NOMO-1 treated with dmso at 0.1 percent for 144 hours (cell line): ENCODE results near the gene CHMP6.

Source experiments
- DNase-seq: peaks from one replicate; lab custom pipeline; 2025; ENCODE audit not compliant: unreplicated experiment; lab: John Stamatoyannopoulos, UW

CHMP6 gene

DNA sequence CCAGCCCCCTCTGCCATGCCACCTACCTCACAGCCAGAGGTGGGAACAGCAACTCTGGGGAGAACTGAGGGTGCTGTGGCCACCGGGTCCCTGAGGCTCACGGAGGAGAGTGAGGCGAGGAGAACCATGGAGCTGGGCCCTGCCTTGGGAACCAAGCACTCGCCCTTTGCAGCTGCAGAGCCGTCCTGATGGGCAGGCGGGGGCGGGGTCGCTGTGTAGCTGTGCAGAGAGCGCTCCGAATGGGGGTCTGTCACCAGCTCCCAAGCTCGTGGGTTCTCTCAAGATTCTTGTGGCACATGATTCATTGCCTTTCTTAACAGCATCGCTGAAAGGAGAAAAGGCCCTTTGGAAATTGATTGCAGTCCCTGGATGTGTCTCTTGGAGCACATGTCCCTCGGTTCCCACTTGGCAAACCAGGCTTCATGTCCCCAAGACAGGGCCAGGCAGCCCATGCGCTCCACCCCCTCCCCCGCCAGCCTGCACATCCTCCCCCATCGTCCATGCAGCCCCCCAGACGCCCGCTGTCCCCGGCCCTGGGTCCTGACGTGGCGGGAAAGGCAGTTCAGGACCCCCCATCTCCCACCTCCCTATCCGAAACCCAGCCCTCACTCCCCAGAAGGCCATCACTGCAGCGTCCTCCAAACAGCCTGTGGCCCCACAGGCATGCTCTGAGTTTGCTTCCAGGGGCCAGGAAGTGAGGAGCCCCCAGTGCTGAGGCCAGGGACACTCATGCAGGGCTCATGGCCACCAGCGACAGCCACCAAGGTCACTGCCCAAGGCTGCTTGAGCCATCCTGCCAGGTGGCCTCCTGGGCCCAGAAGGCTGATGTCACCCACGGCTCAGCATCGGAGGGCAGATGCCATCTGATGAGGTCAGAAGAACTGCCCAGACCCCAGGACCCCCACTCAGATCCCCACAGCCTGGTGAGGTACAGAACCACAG, 20.6 kb upstream of the CHMP6 start:
- DNase-seq: no peak

DNA sequence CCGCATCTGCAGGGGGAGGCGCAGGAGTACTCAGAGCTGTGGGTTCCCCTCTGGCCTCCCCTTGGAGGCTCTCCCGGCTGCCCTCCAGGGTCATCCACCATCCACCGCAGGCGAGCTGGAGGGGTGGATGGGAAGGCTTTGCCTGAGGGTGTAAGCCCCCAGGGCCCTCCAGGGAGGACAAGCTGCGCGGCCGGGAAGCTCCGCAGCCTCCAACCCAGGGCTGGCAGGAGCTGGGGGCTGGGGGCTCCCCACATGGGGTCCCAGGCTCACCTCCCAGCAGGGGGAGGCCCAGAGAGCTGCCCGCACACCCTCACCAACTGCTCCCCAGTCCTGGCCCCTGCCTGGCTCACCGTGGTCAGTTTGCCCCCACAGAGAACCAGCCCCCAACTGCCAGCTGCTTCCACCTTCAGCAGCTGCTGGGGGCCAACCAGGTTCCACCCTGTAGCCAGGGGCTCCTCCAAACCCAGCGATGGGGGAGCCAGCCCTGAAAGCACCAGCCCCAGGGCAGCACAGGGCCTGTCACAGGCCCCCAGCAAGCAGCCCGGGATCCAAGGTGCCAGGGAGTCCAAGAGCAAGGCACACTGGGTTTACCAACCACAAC, 19.8 kb upstream of the CHMP6 start:
- no peak for DNase-seq

- DNase-seq: no peak
Measured at GRCh38 chr17:80976701-80977100, 14.9 kb upstream of the CHMP6 start.

DNA sequence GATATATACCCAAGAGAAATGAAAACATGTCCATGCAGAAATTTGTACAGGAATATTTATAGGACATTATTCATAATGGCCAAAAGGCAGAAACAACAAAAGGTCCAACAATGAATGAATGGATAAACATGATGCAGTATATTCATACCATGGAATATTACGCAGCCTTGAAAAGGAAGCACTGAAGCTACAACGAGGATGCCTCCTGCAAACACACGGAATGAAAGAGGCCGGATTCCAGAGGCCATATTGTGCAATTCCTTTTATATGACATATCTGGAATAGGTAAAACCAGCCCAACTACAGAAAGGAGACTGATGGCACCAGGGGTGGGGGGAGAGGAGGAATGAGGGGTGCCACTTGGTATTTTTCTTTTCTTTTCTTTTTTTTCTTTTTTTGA, 14.5 kb upstream of the CHMP6 start:
- DNase-seq: no peak

DNA sequence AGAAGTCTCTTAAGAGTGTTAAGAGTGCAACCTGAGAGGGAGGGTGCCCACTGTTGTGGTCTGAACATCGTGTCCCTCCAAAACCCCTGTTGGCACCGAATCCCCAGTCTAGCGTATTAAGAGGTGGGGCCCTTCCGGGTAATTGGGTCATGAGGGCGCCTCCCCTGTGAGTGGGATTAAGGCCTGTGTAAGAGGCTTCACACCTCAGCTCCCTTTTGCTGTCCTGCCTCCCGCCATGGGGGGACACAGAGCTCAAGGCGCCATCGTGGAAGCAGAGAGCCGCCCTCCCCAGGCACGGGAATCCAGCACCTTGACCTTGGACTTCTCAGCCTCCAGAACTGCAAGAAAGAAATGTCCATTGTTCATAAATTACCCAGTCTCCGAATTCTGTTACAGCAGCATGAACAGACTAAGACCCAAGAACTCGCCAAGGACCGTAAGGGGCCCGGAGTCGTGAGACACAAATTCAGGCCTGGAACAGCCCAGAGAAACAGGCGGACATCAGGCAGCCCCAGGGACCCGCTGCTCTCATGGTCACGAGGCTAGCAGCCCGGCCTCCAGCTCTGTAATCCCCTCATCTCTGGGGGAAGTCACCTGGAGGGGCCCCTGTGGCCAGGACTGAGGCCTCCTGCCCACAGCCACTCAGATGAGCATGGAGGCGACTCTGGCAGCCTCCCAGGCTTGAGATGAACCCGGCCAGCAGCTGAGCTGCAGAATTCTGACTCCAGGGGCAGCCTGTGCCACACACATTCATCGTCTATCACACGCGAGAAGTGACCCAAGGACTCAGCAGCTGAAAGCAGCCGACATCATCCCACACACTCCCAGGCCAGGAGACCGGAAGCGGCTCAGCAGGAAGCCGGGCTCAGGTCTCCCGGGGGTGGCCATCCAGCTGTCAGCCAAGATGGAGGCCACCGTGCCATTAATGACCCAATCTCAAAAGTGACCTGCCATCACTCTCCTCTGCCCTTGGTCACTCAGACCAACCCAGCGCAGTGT, 12.8 kb upstream of the CHMP6 start:
- no peak for DNase-seq

GRCh38 chr17:80979547-80980378, 11.9 kb upstream of the CHMP6 start:
- DNase-seq: no peak

DNA sequence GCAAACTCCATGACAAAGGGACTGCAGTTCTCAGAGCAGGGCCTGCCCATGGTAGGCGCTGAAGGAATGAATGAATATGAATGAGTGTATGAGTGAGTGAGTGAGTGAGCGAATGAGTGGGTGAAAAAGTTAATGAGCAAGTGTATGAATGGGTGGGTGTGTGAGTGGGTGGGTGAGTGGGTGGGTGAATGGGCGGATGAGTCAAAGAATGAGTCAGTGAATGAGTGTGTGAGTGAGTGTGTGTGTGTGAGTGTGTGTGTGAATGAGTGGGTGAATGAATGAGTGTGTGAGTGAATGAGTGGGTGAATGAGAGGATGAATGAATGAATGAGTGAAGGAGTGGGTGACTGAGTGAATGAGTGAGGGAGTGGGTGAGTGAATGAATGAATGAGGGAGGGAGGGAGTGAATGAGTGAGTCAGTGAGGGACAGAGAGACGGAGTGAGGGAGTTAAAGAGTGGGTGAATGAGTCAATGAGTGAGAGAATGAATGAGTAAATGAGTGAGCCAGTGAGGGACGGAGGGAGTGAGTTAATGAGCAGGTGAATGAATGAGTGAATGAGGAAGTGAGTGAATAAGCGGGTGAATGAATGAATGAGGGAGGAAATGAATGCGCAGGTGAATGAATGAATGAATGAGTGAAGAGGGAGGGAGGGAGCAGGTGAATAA, 11.1 kb upstream of the CHMP6 start:
- DNase-seq: no peak

- DNase-seq: no peak
Measured at GRCh38 chr17:80981062-80981902, 10.4 kb upstream of the CHMP6 start.

DNA sequence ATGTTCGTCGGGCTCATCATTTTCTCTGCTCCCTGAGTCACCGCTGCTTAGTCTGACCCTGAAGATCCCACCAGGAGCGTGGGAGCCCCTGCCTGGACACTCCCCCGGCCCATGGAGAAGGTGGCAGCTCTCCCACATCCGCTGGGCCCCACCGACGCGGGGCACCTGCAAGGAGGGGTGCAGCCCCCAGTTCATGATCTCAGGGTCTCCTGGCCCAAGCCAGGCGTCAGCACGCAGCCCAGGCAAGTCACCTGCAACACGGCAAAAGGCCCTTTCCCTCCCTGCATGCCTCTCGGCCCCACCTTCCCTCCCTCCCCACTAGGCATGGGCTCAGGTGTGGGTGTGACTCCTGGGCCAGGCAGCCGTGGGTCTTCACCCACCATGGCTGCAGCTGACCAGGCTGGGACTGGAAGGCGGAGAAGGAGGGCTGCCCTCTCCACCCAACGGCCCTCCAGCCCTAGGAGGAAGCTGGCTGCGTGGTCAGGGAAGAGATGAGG, 9.7 kb upstream of the CHMP6 start:
- no peak for DNase-seq

DNA sequence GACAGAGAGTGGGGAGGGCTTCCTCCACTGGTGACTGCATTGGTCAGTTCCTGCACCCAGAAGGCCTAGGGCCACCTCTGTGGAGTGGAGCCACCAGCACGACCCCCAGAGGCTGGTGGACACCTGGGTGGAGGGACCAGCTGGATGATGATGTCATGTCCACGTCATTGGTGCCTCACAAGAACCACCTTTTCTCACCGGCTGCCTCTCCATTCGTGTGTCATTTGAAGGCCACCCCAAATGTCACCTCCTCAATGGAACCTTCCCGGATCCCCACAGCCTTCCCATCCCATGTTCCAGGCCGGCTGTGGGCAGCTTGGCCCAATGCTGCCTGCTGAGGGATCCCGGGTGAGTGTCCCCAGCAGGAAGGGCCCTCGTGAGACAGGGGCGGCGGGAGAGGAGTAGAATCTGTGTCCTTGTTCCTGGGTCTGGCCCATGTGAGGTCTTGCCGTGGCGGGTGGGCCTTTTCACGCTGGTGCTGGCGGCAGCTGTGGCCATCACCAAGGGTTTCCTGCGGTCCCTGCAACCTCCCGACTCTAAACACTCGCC, 9.1 kb upstream of the CHMP6 start:
- no peak for DNase-seq

DNA sequence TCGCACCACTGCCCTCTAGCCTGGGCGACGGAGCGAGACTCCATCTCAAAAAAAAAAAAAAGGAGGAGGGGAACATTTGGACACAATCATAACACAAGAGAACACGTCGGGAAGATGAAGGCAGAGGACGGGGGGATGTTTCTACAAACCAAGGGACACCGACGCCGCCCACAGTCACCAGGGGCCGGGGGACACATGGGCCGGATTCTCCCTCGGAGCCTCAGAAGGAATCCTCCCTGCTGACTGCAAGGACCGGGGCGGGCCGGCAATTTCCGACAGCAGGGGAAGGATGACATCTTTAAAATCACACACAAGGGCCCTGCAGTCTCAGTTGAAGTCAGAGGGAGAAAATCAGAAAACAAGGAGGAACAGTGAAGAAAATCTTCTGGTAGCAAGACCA, 8.1 kb upstream of the CHMP6 start:
- DNase-seq: no peak

GRCh38 chr17:80984749-80985148, 6.9 kb upstream of the CHMP6 start:
- DNase-seq: no peak

DNA sequence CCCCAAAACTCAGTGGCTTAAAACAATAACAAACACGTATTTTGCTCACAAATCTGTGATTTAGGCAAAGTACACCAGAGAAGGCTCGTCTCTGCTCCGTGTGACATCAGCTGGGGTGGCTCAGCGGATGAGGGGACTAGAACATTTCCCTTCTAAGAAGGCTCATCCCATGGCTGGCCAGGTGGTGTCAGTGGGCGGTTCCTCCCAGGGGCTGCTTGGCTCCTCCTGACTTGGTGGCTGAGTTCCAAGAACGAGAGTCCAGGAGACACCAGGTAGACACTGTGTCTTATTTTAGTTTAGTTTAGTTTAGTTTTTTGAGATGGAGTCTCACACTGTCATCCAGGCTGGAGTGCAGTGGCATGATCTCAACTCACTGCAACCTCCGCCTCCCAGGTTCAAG, 5.6 kb upstream of the CHMP6 start:
- DNase-seq: no peak

DNA sequence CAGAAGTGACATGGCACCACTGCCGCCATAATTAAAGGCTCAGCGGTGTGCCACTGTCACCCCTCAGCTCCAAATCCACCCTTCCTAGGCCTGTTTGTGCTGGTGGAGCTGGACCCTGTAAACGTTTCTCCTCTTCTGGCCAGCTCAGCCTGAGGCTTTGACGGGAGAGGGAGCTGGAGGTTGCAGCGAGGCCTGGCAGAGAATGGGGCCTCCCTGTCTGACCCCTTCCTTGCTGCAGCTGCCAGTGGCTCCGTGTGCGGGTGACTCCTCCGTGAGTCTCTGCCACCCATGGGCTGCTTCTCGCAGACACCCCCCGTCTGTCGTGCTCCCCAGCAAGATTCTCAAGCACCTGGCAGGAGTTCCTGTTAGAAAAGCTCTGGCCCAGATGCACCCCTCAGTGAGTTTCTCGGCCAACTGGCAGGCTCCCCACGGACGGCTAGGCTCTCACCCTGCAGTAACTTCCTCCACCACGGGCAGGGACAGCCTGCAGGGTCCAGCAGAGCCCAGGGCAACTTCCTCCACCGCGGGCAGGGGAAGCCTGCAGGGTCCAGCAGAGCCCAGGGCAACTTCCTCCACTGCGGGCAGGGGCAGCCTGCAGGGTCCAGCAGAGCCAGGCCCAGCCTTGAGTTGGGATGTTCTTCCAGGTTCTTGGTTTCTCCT, 4.7 kb upstream of the CHMP6 start:
- DNase-seq: no peak

DNA sequence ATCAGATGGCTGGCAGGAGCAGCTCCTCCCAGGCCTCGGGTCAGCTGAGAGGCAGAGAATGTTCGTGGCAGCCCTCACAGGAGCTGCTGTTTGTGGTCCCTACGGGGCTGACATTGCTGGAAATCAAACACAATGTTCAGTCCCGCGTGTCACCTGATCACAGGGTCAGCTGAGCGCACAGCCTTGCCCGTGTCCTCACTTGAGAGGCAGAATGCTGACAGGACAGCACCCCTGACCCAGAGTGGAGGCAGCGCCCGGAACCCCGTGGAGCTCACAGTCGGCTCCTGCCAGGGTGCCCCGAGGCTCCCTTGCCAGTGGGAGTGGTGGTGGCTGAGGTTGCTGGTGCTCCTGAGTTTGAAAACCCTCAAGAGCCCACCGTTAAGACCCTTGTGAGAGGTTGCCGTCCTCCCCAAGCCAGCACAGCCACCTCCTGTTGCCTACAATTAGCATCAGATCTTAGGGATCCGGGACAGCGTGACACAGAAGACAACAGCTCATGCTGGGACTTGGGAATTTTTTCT, 3.6 kb upstream of the CHMP6 start:
- DNase-seq: no peak

- no peak for DNase-seq
Measured at GRCh38 chr17:80989586-80989913, 2.1 kb upstream of the CHMP6 start.

GRCh38 chr17:80990921-80991644, 558 bp upstream of the CHMP6 start:
- no peak for DNase-seq
